GM23338 (cell line): ENCODE results near the gene TAL2.

Experiments
- CTCF ChIP-seq, 2 experiments: fragments of 200-600 bp in 1 of 2; sonication (generic) in 1 of 2; conservative IDR thresholded peaks; 2 replicates each; pipeline versions ENCODE4 v1.5.1 to v1.6.1; 2016 to 2017; ENCODE audit warnings: antibody characterized with exemption in 2 of 2, low read depth in 2 of 2, mild to moderate bottlenecking in 2 of 2, moderate library complexity in 1 of 2
- EZH2 ChIP-seq: fragments of 200-600 bp; sonication (generic); IDR thresholded peaks from one replicate; pipeline ENCODE4 v1.8.0; 2017; ENCODE audit warnings: antibody characterized with exemption, mild to moderate bottlenecking, low read depth; ENCODE audit not compliant: unreplicated experiment
- EZH2phosphoT487 ChIP-seq: fragments of 200-600 bp; sonication (generic); IDR thresholded peaks from one replicate; pipeline ENCODE4 v1.8.1; 2018; ENCODE audit warnings: antibody characterized with exemption; ENCODE audit not compliant: unreplicated experiment
- POLR2AphosphoS5 ChIP-seq: IDR thresholded peaks from 2 replicates; pipeline ENCODE4 v1.6.1; 2016; ENCODE audit warnings: antibody characterized with exemption, low read depth

GRCh38 chr9:105670315-105670714 is 8.1 kb downstream of the TAL2 start:
- TF ChIP-seq CTCF (conservative IDR thresholded peaks at IDR 0.05; ENCODE audit: low read depth in 2 of 2), result no peak
- TF ChIP-seq EZH2, result no peak
- no peak for TF ChIP-seq POLR2AphosphoS5
- no peak for TF ChIP-seq EZH2phosphoT487
